GM18520 (cell line): ENCODE results near the gene PHLDB1.
"Not testable (repeated sequence)": the region's sequence is repeated elsewhere in the genome, so short reads cannot be mapped to it uniquely, and the experiment has no call there.

Experiments
- ATAC-seq: cut with Tn5 transposase; IDR thresholded peaks from one replicate; pipeline ENCODE4 v1.9.1; 2021; ENCODE audit not compliant: unreplicated experiment

PHLDB1 gene

GRCh38 chr11:118607401-118608359 lies at the start of gene PHLDB1:
PHLDB1 (plus strand) TSS chr11:118607615; CDS start chr11:118613837, 6,222 bp downstream.
- no peak for ATAC-seq

DNA sequence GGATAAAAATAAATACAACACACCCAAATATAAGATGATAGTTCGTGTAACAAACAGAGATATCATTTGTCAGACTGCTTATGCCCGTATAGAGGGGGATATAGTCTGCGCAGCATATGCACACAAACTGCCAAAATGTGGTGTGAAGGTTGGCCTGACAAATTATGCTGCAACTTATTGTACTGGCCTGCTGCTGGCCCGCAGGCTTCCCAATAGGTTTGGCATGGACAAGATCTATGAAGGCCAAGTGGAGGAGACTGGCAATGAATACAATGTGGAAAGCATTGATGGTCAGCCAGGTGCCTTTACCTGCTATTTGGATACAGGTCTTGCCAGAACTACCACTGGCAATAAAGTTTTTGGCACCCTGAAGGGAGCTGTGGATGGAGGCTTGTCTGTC lies 46.6 kb upstream of the PHLDB1 start:
- ATAC-seq, result no peak

DNA sequence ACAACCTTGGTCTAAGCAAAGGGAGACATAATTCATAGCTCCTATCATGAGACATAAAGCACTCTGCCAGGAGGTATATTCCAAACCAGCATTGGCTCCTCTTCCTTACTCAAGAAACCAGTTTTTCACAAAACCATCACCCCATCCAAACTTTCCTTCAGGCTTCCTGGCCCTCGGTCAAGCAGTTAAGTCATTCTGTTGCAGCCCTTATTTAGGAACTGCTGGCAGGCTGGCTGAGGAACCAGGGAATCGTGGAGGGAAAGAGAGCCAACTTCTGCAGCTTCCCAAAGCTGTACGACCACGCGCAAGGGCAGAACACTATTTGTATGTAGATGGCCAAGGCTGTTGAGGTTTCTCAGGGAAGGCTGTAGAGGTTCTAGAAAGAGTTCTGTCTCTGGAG lies 42.4 kb upstream of the PHLDB1 start:
- no peak for ATAC-seq

- ATAC-seq, result no peak
Observed at GRCh38 chr11:118569670-118570069, 37.7 kb upstream of the PHLDB1 start.

DNA sequence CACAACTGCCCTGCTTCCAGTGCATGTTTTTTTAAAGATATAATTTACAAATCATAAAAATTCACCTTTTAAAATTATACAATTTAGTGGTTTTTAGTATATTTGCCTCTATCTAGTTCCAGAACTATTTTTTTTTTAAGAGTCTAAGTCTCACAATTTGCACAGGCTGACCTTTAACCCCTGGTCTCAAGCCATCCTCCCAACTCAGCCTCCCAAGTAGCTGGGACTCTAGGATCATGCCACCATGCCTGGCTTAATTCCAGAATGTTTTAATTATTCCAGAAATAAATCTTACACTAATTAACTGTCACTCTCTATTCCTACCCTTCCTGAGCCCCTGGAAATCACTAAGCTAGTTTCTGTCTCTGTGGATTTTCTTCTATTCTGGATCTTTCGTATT lies 36.6 kb upstream of the PHLDB1 start:
- no peak for ATAC-seq

- not testable (repeated sequence) for ATAC-seq
Observed at GRCh38 chr11:118571701-118572060, 35.7 kb upstream of the PHLDB1 start.

DNA sequence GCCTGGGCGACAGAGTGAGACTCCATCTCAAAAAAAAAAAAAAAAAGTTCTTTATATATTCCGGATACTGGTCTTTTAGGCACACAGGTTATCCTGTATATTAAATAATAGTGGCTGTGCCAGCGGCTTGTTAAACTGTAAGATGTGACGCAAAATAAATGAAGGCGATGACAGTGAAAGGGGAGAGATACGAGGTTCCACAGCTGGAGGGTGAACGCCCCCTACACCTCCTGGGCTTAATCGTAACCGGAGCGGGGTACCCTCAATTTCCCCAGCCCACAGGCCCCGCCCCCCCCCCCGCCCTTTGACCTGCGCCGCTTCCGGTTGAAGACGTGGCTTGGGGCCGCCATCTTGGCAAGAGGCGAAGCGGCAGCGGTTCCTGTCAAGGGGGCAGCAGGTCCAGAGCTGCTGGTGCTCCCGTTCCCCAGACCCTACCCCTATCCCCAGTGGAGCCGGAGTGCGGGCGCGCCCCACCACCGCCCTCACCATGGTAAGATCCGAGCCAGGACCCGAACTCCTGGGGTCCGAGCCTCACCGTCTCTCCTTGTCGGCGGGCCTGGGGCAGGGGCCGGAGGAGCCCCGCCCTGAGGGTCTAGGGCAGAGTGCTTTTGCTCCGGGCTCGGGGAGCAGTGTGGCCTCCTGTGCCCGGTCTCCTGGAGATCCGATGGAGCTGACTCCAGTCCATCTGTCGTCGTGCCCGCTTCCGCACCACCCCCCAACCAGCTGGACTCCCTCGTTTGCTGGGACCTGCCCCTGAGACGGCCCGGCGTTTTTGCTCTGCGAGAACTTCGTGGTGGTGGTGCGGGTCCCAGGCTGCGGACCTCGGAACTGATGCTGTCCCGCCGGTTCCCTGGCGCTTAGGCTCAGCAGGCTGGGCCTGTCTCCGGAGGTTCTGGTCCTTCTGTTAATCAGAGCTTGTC lies 35.1 kb upstream of the PHLDB1 start, which contains the start of gene ARCN1:
ARCN1 (plus strand) TSS at position 349 of the 920 bp plus-strand sequence; CDS start at position 488, 139 bp downstream.
- no peak for ATAC-seq

- ATAC-seq, result no peak
Observed at GRCh38 chr11:118572981-118573550, 34.3 kb upstream of the PHLDB1 start.

GRCh38 chr11:118574636-118575035 lies 32.8 kb upstream of the PHLDB1 start:
- no peak for ATAC-seq

DNA sequence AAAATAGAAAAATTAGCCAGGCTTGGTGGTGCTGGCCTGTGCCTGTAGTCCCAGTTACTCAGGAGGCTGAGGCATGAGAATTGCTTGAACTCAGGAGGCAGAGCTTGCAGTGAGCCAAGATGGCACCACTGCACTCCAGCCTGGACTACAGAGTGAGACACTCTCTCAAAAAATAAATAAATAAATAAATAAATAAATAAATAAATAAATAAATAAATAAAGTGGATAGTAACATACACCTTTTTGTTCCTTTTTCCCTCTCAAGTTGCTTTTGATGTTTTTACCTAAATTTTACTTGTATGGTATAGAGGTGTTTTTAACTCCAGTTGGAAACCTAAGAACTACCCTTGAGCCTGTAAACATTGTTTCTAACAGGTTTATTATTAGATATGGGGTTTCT lies 29.4 kb upstream of the PHLDB1 start:
- ATAC-seq, result not testable (repeated sequence)

GRCh38 chr11:118581057-118581456 lies 26.4 kb upstream of the PHLDB1 start:
- no peak for ATAC-seq

- ATAC-seq, result no peak
Observed at GRCh38 chr11:118587952-118588351, 19.5 kb upstream of the PHLDB1 start.

- no peak for ATAC-seq
Observed at GRCh38 chr11:118592616-118593367, 14.6 kb upstream of the PHLDB1 start.

GRCh38 chr11:118594984-118595383 lies 12.4 kb upstream of the PHLDB1 start:
- ATAC-seq, result not testable (repeated sequence)

GRCh38 chr11:118596224-118597146 lies 10.9 kb upstream of the PHLDB1 start:
- ATAC-seq, result no peak

- no peak for ATAC-seq
Observed at GRCh38 chr11:118597556-118597955, 9.9 kb upstream of the PHLDB1 start.

- no peak for ATAC-seq
Observed at GRCh38 chr11:118602331-118602730, 5.1 kb upstream of the PHLDB1 start.

DNA sequence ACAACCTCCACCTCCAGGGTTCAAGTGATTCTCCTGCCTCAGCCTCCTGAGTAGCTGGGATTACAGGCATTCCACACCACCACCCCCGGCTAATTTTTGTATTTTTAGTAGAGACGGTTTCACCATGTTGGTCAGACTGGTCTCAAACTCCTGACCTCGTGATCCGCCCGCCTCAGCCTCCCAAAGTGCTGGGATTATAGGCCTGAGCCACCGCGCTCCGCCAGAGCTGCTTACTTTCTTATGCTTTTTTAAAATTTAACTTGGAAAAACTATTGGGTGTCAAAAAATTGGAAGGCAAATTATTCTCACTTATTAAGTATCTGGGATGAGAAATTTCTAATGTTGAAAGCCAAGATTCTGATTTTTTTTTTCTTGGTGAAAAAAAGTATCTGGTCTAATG lies 3.7 kb upstream of the PHLDB1 start:
- ATAC-seq, result not testable (repeated sequence)

- no peak for ATAC-seq
Observed at GRCh38 chr11:118604566-118604965, 2.8 kb upstream of the PHLDB1 start.
